CD4-positive, alpha-beta T cell treated with Interleukin-10 for 1 hour (primary cell): Measurements from ENCODE around the gene NAT10.

Experiments used
- DNase-seq: peaks from one replicate; pipeline ENCODE4 v3.0.0-alpha.2; 2020

The NAT10 gene

DNA sequence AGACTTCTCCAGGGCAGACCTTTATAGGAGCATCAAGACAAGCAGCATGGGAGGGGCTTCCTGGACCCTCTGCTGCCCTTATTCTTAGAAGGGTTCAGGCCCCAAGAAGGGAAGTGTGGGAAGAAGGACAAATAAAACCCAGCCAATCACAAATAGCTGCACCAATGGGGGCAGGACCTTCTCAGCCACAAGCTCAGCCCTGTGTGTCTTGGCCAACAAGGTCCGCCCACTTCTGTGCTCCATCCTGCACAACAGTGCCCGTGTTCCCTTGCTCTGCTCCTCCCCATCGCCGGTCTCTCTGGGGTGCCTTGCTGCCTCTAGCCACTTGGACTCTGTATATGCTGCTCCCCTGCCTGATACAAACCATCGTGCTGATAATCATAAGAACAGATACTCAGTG lies 86.1 kb downstream of the NAT10 start:
- no peak for DNase-seq

DNA sequence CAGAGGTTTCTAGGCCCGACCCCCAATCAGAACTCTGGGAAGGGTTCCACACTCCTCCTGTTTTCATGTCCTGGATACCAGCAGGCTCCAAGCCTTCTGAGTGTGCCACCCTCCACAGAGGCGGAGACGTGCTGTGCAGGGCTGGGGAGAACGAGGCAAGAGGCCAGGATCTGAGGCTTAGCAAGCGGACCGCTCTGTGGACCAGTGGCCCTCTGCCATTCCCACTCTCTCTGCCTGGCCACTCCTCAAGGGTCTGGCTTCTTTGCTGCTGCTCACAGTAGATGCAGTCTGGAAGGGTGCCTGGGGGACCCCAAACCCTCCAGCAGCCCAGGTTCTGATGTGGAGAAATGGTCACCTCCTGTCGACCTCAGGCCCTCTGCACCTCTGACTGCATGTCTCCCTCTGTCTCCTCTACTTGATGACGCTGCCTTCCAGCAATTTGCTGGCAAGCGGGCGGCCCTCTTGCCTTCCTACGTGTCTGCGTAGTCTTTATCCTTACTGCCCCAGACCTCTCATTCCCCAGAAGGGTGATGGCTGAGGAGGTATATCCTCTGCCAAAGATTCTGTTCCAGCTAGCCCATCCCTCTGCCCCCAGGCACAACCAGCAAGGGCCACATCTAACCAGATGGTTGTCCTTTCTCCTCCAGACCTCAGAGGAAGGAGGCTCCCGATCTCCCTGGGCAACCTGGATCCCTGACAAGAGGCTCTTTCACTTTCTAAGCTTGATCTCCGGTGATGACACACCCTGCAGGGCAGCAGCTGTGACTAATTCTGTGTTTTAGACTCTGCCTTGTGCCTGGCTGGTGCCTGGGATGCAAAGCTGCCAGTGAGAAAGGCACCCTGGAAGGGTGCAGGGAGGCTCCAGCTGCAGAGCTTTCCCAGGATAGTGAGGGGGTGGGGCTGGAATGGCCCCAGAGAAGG lies 87.3 kb downstream of the NAT10 start:
- no peak for DNase-seq

DNA sequence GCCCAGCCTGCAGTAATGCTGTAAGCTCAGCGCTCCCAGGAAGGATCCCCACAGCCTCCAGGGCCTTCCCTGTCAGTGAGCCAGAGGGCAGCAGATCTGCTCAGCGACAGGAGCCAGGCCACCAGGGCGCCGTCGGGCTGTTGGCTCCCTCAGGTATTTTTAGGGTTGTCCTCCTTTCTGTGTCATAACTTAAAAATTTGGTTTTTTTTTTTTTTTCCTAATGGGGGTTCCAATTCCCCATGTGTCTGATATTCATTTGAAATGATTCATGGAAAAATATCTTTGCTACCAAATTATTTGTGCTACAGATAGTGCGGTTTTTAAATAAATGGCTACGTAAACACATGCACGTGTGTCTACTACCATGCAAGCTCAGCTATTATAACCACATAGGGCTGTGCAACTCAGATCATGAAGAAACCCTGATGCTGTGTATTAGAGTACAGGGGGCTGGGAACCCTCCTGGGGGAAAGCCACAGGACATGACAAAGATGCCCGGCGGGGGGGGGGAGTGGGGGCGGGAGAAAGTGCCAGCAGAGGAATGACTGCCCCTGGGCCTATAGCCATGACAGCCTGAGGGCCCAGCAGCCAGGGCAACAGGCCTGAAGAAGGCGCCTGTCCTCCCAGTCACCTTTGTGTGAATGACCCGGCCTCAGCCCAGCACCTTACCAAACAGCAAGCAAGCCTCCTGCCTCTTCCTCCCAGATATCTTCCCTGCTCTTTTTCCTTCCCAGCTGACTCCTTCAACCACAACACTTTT lies 89.3 kb downstream of the NAT10 start:
- no peak for DNase-seq
